IMR-90 (cell line): Measurements from ENCODE around the gene CCDC141. TPM values are rescaled to one million over a fixed set of nuclear protein-coding genes. Genes with fewer than 3 reads are reported as not detected.

Experiments
- ATAC-seq: fragments of 200-7000 bp; cut with Tn5 transposase; 2 replicates; pipeline ENCODE4 v1.9.1; 2020; ENCODE audit warnings: low read depth, mild to moderate bottlenecking, moderate library complexity
- BruUV-seq: library from RNA; stranded (reverse); fragments of 400-500 nt; replicated peaks from 2 replicates; lab custom pipeline; 2021; lab: Mats Ljungman, UMichigan
- CTCF ChIA-PET: fragments of 300-600 bp; formaldehyde crosslinking; extraction: SDS; loops from one replicate; lab custom pipeline; 2021; ENCODE audit warnings: antibody characterized with exemption; lab: Yijun Ruan, JAX
- POLR2A ChIA-PET: fragments of 300-600 bp; sonication (Branson Sonifier 250); formaldehyde crosslinking; loops from one replicate; lab custom pipeline; 2022; ENCODE audit warnings: antibody characterized with exemption; ENCODE audit not compliant: unreplicated experiment; lab: Charles Lee
- DNase-seq: peaks from one replicate; pipeline ENCODE4 v3.0.0; 2013
- H2AFZ ChIP-seq: replicated peaks from 2 replicates; pipeline ENCODE3; 2013; ENCODE audit warnings: low read length, mild to moderate bottlenecking; ENCODE audit not compliant: poor library complexity
- H2AK5ac ChIP-seq: 2 replicates; pipeline ENCODE4 v1.6.1; 2013; ENCODE audit warnings: low read depth, low read length, inconsistent platforms
- H2AK9ac ChIP-seq: replicated peaks from 2 replicates; pipeline ENCODE3; 2013; ENCODE audit warnings: mild to moderate bottlenecking, low read depth, low read length, moderate library complexity; ENCODE audit not compliant: poor library complexity
- H2BK120ac ChIP-seq: 2 replicates; pipeline ENCODE4 v1.6.1; 2013; ENCODE audit warnings: low read depth, low read length, inconsistent platforms
- H2BK15ac ChIP-seq: 3 replicates; pipeline ENCODE4 v1.6.1; 2013; ENCODE audit warnings: low read depth, low read length, inconsistent platforms
- H2BK20ac ChIP-seq: 2 replicates; pipeline ENCODE4 v1.6.1; 2013; ENCODE audit warnings: low read depth, mild to moderate bottlenecking, inconsistent platforms, low read length, moderate library complexity
- H2BK5ac ChIP-seq: 2 replicates; pipeline ENCODE4 v1.6.1; 2013; ENCODE audit warnings: mild to moderate bottlenecking, low read depth, low read length, inconsistent platforms; ENCODE audit not compliant: poor library complexity, severe bottlenecking
- H3K14ac ChIP-seq: replicated peaks from 2 replicates; pipeline ENCODE4 v1.6.1; 2013; ENCODE audit warnings: low read depth, low read length, inconsistent platforms
- H3K18ac ChIP-seq: 2 replicates; pipeline ENCODE4 v1.6.1; 2013; ENCODE audit warnings: low read depth, low read length, control low read depth
- H3K23ac ChIP-seq: 2 replicates; pipeline ENCODE4 v1.6.1; 2013; ENCODE audit warnings: low read depth, low read length, inconsistent platforms
- H3K27ac ChIP-seq: 2 replicates; pipeline ENCODE4 v1.5.1; 2013; ENCODE audit warnings: mild to moderate bottlenecking, control low read depth, low read length; ENCODE audit not compliant: insufficient read depth
- H3K27me3 ChIP-seq: 2 replicates; pipeline ENCODE4 v1.6.1; 2013; ENCODE audit warnings: low read length; ENCODE audit not compliant: control insufficient read depth, insufficient read depth
- H3K36me3 ChIP-seq: 2 replicates; pipeline ENCODE4 v1.6.1; 2013; ENCODE audit warnings: low read length, mixed read lengths; ENCODE audit not compliant: control insufficient read depth, insufficient read depth
- H3K4ac ChIP-seq: 2 replicates; pipeline ENCODE4 v1.6.1; 2013; ENCODE audit warnings: low read depth, low read length, inconsistent platforms
- H3K4me1 ChIP-seq: 2 replicates; pipeline ENCODE4 v1.6.1; 2013; ENCODE audit warnings: low read length, mixed read lengths; ENCODE audit not compliant: control insufficient read depth, insufficient read depth
- H3K4me2 ChIP-seq: 2 replicates; pipeline ENCODE4 v1.6.1; 2013; ENCODE audit warnings: low read depth, mild to moderate bottlenecking, control low read depth, low read length, moderate library complexity
- H3K4me3 ChIP-seq: 2 replicates; pipeline ENCODE4 v1.5.1; 2013; ENCODE audit warnings: low read depth, mild to moderate bottlenecking, control low read depth, low read length, moderate library complexity; ENCODE audit not compliant: insufficient read depth
- H3K56ac ChIP-seq: 2 replicates; pipeline ENCODE4 v1.6.1; 2013; ENCODE audit warnings: low read length, inconsistent platforms; ENCODE audit not compliant: insufficient read depth; ENCODE audit errors: extremely low read depth
- H3K79me1 ChIP-seq, 2 experiments: 2 replicates each; pipeline ENCODE4 v1.6.1; 2013; ENCODE audit warnings: low read length in 2 of 2, inconsistent platforms in 1 of 2, low read depth in 1 of 2
- H3K9ac ChIP-seq: 2 replicates; pipeline ENCODE4 v1.6.1; 2013; ENCODE audit warnings: low read depth, low read length, control low read depth
- H3K9me1 ChIP-seq: 2 replicates; pipeline ENCODE4 v1.6.1; 2013; ENCODE audit warnings: low read length, inconsistent platforms; ENCODE audit not compliant: insufficient read depth
- H3K9me3 ChIP-seq: 2 replicates; pipeline ENCODE4 v1.6.1; 2013; ENCODE audit warnings: low read length; ENCODE audit not compliant: control insufficient read depth, insufficient read depth
- H4K20me1 ChIP-seq: 2 replicates; pipeline ENCODE4 v1.6.1; 2013; ENCODE audit warnings: low read length, inconsistent platforms; ENCODE audit not compliant: insufficient read depth
- H4K5ac ChIP-seq: 2 replicates; pipeline ENCODE4 v1.6.1; 2013; ENCODE audit warnings: mild to moderate bottlenecking, low read depth, low read length, control low read depth
- H4K8ac ChIP-seq, 2 experiments: 2 replicates each; pipeline ENCODE4 v1.6.1; 2013; ENCODE audit warnings: low read depth in 2 of 2, low read length in 2 of 2, control low read depth in 1 of 2, inconsistent platforms in 1 of 2
- H4K91ac ChIP-seq: 2 replicates; pipeline ENCODE4 v1.6.1; 2013; ENCODE audit warnings: low read depth, low read length, inconsistent platforms; ENCODE audit not compliant: insufficient read depth
- BHLHE40 ChIP-seq: fragments of 150-350 bp; IDR thresholded peaks from 2 replicates; pipeline ENCODE4 v1.6.1; 2016; ENCODE audit warnings: mild to moderate bottlenecking, low read depth, low read length
- CEBPB ChIP-seq: IDR thresholded peaks from 2 replicates; pipeline ENCODE4 v1.6.1; 2012; ENCODE audit warnings: low read depth, low read length, improper control_type of control experiment
- CHD1 ChIP-seq: IDR thresholded peaks from 2 replicates; pipeline ENCODE4 v1.6.1; 2012; ENCODE audit warnings: low read depth, low read length, improper control_type of control experiment
- CTCF ChIP-seq: conservative IDR thresholded peaks from 2 replicates; pipeline ENCODE4 v1.5.1; 2012; ENCODE audit warnings: mild to moderate bottlenecking, low read depth, low read length, improper control_type of control experiment
- ELK1 ChIP-seq: fragments of 150-350 bp; IDR thresholded peaks from 2 replicates; pipeline ENCODE4 v1.6.1; 2016; ENCODE audit warnings: low read depth, mild to moderate bottlenecking, low read length, moderate library complexity, borderline replicate concordance
- FOS ChIP-seq: fragments of 150-350 bp; IDR thresholded peaks from 2 replicates; pipeline ENCODE4 v1.6.1; 2016; ENCODE audit warnings: low read depth, low read length
- MAFK ChIP-seq: IDR thresholded peaks from 2 replicates; pipeline ENCODE4 v1.6.1; 2012; ENCODE audit warnings: low read depth, low read length, improper control_type of control experiment
- MAZ ChIP-seq: IDR thresholded peaks from 2 replicates; pipeline ENCODE4 v1.6.1; 2012; ENCODE audit warnings: low read depth, mild to moderate bottlenecking, low read length, improper control_type of control experiment, moderate library complexity, borderline replicate concordance
- MXI1 ChIP-seq: IDR thresholded peaks from 2 replicates; pipeline ENCODE4 v1.6.1; 2012; ENCODE audit warnings: low read depth, mild to moderate bottlenecking, low read length, moderate library complexity, borderline replicate concordance
- NFE2L2 ChIP-seq: fragments of 150-350 bp; IDR thresholded peaks from 2 replicates; pipeline ENCODE4 v1.6.1; 2016; ENCODE audit warnings: low read depth, mild to moderate bottlenecking, low read length
- POLR2A ChIP-seq: IDR thresholded peaks from 2 replicates; pipeline ENCODE4 v1.6.1; 2012; ENCODE audit warnings: mild to moderate bottlenecking, low read depth, low read length
- RAD21 ChIP-seq: IDR thresholded peaks from 2 replicates; pipeline ENCODE4 v1.6.1; 2012; ENCODE audit warnings: low read length, improper control_type of control experiment
- RCOR1 ChIP-seq: IDR thresholded peaks from 2 replicates; pipeline ENCODE4 v1.6.1; 2012; ENCODE audit warnings: mild to moderate bottlenecking, low read length, improper control_type of control experiment; ENCODE audit not compliant: insufficient replicate concordance
- RFX5 ChIP-seq: IDR thresholded peaks from 2 replicates; pipeline ENCODE4 v1.8.0; 2012; ENCODE audit warnings: low read depth, mild to moderate bottlenecking, low read length, moderate library complexity
- SMC3 ChIP-seq: fragments of 150-350 bp; IDR thresholded peaks from 2 replicates; pipeline ENCODE4 v1.6.1; 2016; ENCODE audit warnings: low read depth, mild to moderate bottlenecking, antibody characterized with exemption, low read length, moderate library complexity
- WGBS, 2 experiments: methylation state at CpG; one replicate each; pipeline versions ENCODE4 v1.1.5 to v1.1.7; 2013; ENCODE audit warnings: missing lambda C conversion rate in 2 of 2; ENCODE audit not compliant: insufficient read length in 1 of 2; ENCODE audit errors: extremely low coverage in 2 of 2; 5-methylcytosine and 5-hydroxymethylcytosine counted together
- dilution Hi-C: fragments of 300-500 bp; cut with HindIII; formaldehyde crosslinking; loops from one replicate; pipeline ENCODE4 v1.14.3; 2018; ENCODE audit warnings: low sequenced_read_pairs; ENCODE audit not compliant: unreplicated experiment
- in situ Hi-C: fragments of 300-500 bp; cut with MboI; formaldehyde crosslinking; loops from 3 replicates; pipeline ENCODE4 v1.14.3; 2019; ENCODE audit warnings: low sequenced_read_pairs, inconsistent platforms, mixed read lengths
- intact Hi-C: fragments of 100-400 bp; cut with micrococcal nuclease; formaldehyde crosslinking; loops from 2 replicates; pipeline ENCODE4 v1.10.0; 2022
- polyA plus RNA-seq, 3 experiments: library from polyadenylated mRNA; depleted of rRNA; stranded (reverse); fragments of >200 nt; gene quantifications; 2 replicates each; pipeline ENCODE4 v1.2.3, GENCODE V29; 2012; ENCODE audit warnings: low replicate concordance in 1 of 3
- total RNA-seq: library from RNA; depleted of rRNA; stranded (reverse); fragments of >200 nt; gene quantifications from 2 replicates; pipeline ENCODE4 v1.2.3, GENCODE V29; 2012
- TF ChIP-seq, protein P1 (sequence below): fragments of 150-350 bp; IDR thresholded peaks from 2 replicates; pipeline ENCODE4 v1.6.1; 2017; ENCODE audit warnings: mild to moderate bottlenecking, antibody characterized with exemption, low read length, low read depth

The CCDC141 gene
- total and polyA plus RNA-seq, 2 of the 4 experiments (the other 2 are of a cell fraction): not detected

DNA sequence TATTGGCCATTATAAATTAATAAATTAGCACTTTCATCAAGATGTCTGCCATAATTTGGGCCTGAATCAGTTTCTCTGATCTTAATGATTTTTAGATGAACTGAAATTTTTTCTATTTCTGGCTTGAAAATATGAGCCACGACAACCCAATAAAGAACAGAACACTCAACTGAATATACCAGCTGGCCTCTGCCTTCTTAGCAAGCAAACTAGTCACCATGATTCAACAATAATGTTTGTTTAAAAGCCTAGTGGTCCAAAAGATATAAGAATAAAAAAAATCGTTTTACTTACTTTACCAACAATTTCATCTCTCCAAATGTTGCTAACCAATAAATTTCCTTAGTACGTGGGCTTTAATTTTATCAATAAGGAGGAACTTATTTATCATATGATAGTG lies 176.0 kb downstream of the CCDC141 start:
- dilution Hi-C loops (no loop called here), intact Hi-C loops (no loop called here), in situ Hi-C loops (no loop called here)
- no peak overlapping the region for H2BK120ac ChIP-seq
- H3K56ac ChIP-seq: no peak overlapping the region
- no TSS peak for BruUV-seq
- no peaks in the 10 kb centered on the region for H3K36me3 ChIP-seq
- no peak overlapping the region for H4K5ac ChIP-seq
- no peak for ATAC-seq
- no peak overlapping the region for H2AK9ac ChIP-seq
- H2AK5ac ChIP-seq: no peak overlapping the region
- TF ChIP-seq ELK1 (no peak), MAFK (no peak), BHLHE40 (no peak), POLR2A (no peak), RFX5 (no peak), SMC3 (no peak), MAZ (no peak), CEBPB (no peak), FOS (no peak), NFE2L2 (no peak), RAD21 (no peak), MXI1 (no peak), CTCF (no peak), CHD1 (no peak), RCOR1 (no peak)
- TF ChIP-seq, protein P1, sequence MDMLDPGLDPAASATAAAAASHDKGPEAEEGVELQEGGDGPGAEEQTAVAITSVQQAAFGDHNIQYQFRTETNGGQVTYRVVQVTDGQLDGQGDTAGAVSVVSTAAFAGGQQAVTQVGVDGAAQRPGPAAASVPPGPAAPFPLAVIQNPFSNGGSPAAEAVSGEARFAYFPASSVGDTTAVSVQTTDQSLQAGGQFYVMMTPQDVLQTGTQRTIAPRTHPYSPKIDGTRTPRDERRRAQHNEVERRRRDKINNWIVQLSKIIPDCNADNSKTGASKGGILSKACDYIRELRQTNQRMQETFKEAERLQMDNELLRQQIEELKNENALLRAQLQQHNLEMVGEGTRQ: no peak
- no peaks in the 10 kb centered on the region for H3K4me1 ChIP-seq
- H4K8ac ChIP-seq: no peak overlapping the region
- no peak overlapping the region for H2AFZ ChIP-seq
- CTCF ChIA-PET: interaction anchor here (1.0 kb wide), 1 partner anchor 17 kb away, joined by 5 read pairs; no protein-coding TSS in a partner anchor
- no peak overlapping the region for H3K9ac ChIP-seq
- no peak overlapping the region for H4K91ac ChIP-seq
- H2BK5ac ChIP-seq: no peak overlapping the region
- no peak overlapping the region for H3K4me3 ChIP-seq
- H2BK20ac ChIP-seq: no peak overlapping the region
- no peaks in the 10 kb centered on the region for H3K27me3 ChIP-seq
- no CpG with 5 or more reads among the region's 3 CpGs for WGBS, 2 experiments
- H3K4me2 ChIP-seq: no peak overlapping the region
- no peak overlapping the region for H3K14ac ChIP-seq
- H3K27ac ChIP-seq: no peak overlapping the region
- H3K9me3 ChIP-seq: no peaks in the 10 kb centered on the region
- no peaks in the 10 kb centered on the region for H3K9me1 ChIP-seq
- no peaks in the 10 kb centered on the region for H4K20me1 ChIP-seq
- no peak for DNase-seq
- H2BK15ac ChIP-seq: no peak overlapping the region
- POLR2A ChIA-PET: no interaction called here
- H3K23ac ChIP-seq: no peak overlapping the region
- H3K18ac ChIP-seq: no peak overlapping the region
- no peak overlapping the region for H3K4ac ChIP-seq
- no peaks in the 10 kb centered on the region for H3K79me1 ChIP-seq
